Smooth muscle cell (in vitro differentiated cells): Measurements from ENCODE around the gene CRACDL. TPM values are rescaled to one million over a fixed set of nuclear protein-coding genes. Genes with fewer than 3 reads are reported as not detected.

Experiments
- DNase-seq: peaks from one replicate; lab custom pipeline; 2025; ENCODE audit not compliant: unreplicated experiment; lab: John Stamatoyannopoulos, UW
- H2AFZ ChIP-seq: fragments of 200-600 bp; sonication (generic); 2 replicates; pipeline ENCODE4 v1.6.0; 2016; ENCODE audit warnings: antibody characterized with exemption, low read depth, mild to moderate bottlenecking
- H3F3A ChIP-seq: fragments of 200-600 bp; sonication (generic); 2 replicates; pipeline ENCODE4 v1.6.0; 2017; ENCODE audit warnings: antibody characterized with exemption, low read depth
- H3K27ac ChIP-seq: fragments of 200-600 bp; sonication (generic); 2 replicates; pipeline ENCODE4 v1.5.1; 2016; ENCODE audit warnings: low read depth, mild to moderate bottlenecking
- H3K27me3 ChIP-seq: fragments of 200-600 bp; sonication (generic); 2 replicates; pipeline ENCODE4 v1.6.1; 2016; ENCODE audit warnings: low read depth, mild to moderate bottlenecking
- H3K36me3 ChIP-seq: fragments of 200-600 bp; sonication (generic); 2 replicates; pipeline ENCODE4 v1.5.1; 2016; ENCODE audit warnings: low read depth
- H3K4me1 ChIP-seq: fragments of 200-600 bp; sonication (generic); 2 replicates; pipeline ENCODE4 v1.5.1; 2016; ENCODE audit warnings: low read depth
- H3K4me2 ChIP-seq: fragments of 200-600 bp; sonication (generic); 2 replicates; pipeline ENCODE4 v1.6.0; 2016; ENCODE audit warnings: mild to moderate bottlenecking
- H3K4me3 ChIP-seq: fragments of 200-600 bp; sonication (generic); 2 replicates; pipeline ENCODE4 v1.5.1; 2016; ENCODE audit warnings: mild to moderate bottlenecking
- H3K79me2 ChIP-seq: fragments of 200-600 bp; sonication (generic); 2 replicates; pipeline ENCODE4 v1.6.0; 2016; ENCODE audit warnings: low read depth, mild to moderate bottlenecking
- H3K9ac ChIP-seq: fragments of 200-600 bp; sonication (generic); 2 replicates; pipeline ENCODE4 v1.6.0; 2016; ENCODE audit warnings: low read depth
- H3K9me3 ChIP-seq: fragments of 200-600 bp; sonication (generic); replicated peaks from 2 replicates; pipeline ENCODE4 v1.5.1; 2016; ENCODE audit warnings: low read depth
- H4K20me1 ChIP-seq: fragments of 200-600 bp; sonication (generic); 2 replicates; pipeline ENCODE4 v1.6.0; 2016; ENCODE audit warnings: low read depth
- CTCF ChIP-seq: fragments of 200-600 bp; sonication (generic); IDR thresholded peaks from 2 replicates; pipeline ENCODE4 v1.5.1; 2017; ENCODE audit warnings: borderline replicate concordance, mild to moderate bottlenecking, antibody characterized with exemption; ENCODE audit not compliant: insufficient read depth, poor library complexity, severe bottlenecking
- WGBS: methylation state at CpG from one replicate; pipeline ENCODE4 v1.1.7; 2016; ENCODE audit warnings: low lambda C conversion rate; 5-methylcytosine and 5-hydroxymethylcytosine counted together
- polyA plus RNA-seq: library from polyadenylated mRNA; unstranded; fragments of >200 nt; fragmentation: Nextera tagmentation; extraction: Ambion mirVana; gene quantifications from 2 replicates; pipeline ENCODE4 v1.2.1, GENCODE V29; 2016
- total RNA-seq: library from RNA; depleted of rRNA; stranded (reverse); fragments of >200 nt; gene quantifications from 2 replicates; pipeline ENCODE4 v1.2.3, GENCODE V29; 2014

The CRACDL gene
- total and polyA plus RNA-seq, 2 experiments from 2014 or later, result 0.72 to 2.2 TPM

GRCh38 chr2:98793275-98793674 is 142.8 kb downstream of the CRACDL start:
- Histone ChIP-seq H2AFZ (no peak overlapping the region), H3K4me2 (no peak overlapping the region), H3K4me3 (no peak overlapping the region), H3K27ac (no peak overlapping the region), H3K79me2 (no peaks in the 10 kb centered on the region), H3K36me3 (no peaks in the 10 kb centered on the region), H4K20me1 (no peaks in the 10 kb centered on the region), H3K9me3 (no peaks in the 10 kb centered on the region), H3K4me1 (no peaks in the 10 kb centered on the region), H3K9ac (no peak overlapping the region), H3K27me3 (no peaks in the 10 kb centered on the region), H3F3A (no peaks in the 10 kb centered on the region)
- DNase-seq, result no peak
- 66% methylated on average over 5 of the region's 5 CpGs for WGBS
- TF ChIP-seq CTCF, result no peak

GRCh38 chr2:98790221-98790620 is 145.8 kb downstream of the CRACDL start:
- DNase-seq, result no peak
- Histone ChIP-seq H3K27me3 (no peaks in the 10 kb centered on the region), H3K79me2 (no peaks in the 10 kb centered on the region), H3K27ac (no peak overlapping the region), H3K4me3 (no peak overlapping the region), H3K36me3 (no peaks in the 10 kb centered on the region), H3K9ac (no peak overlapping the region), H3K4me2 (no peak overlapping the region), H4K20me1 (no peaks in the 10 kb centered on the region), H3F3A (no peaks in the 10 kb centered on the region), H2AFZ (no peak overlapping the region), H3K4me1 (no peaks in the 10 kb centered on the region), H3K9me3 (no peaks in the 10 kb centered on the region)
- 96% methylated on average over 6 of the region's 6 CpGs for WGBS
- no peak for TF ChIP-seq CTCF

GRCh38 chr2:98787700-98788099 is 148.3 kb downstream of the CRACDL start:
- Histone ChIP-seq H3K4me1 (no peaks in the 10 kb centered on the region), H3K27ac (no peak overlapping the region), H3K36me3 (no peaks in the 10 kb centered on the region), H3F3A (no peaks in the 10 kb centered on the region), H3K9me3 (no peaks in the 10 kb centered on the region), H3K4me2 (no peak overlapping the region), H3K4me3 (no peak overlapping the region), H2AFZ (no peak overlapping the region), H4K20me1 (no peaks in the 10 kb centered on the region), H3K27me3 (no peaks in the 10 kb centered on the region), H3K9ac (no peak overlapping the region), H3K79me2 (no peaks in the 10 kb centered on the region)
- 89% methylated on average over 8 of the region's 8 CpGs for WGBS
- no peak for DNase-seq
- no peak for TF ChIP-seq CTCF

GRCh38 chr2:98786179-98786578 is 149.8 kb downstream of the CRACDL start:
- no peaks in the 10 kb centered on the region for H4K20me1 ChIP-seq
- TF ChIP-seq CTCF, result no peak

More at GRCh38 chr2:98786179-98786578, 149.8 kb downstream of the CRACDL start:
- Histone ChIP-seq H2AFZ (no peak overlapping the region), H3K4me2 (no peak overlapping the region), H3K4me3 (no peak overlapping the region), H3K9me3 (peaks cover 4% of the 10 kb centered on the region), H3K9ac (no peak overlapping the region), H3K27me3 (no peaks in the 10 kb centered on the region), H3K27ac (no peak overlapping the region), H3K4me1 (no peaks in the 10 kb centered on the region), H3F3A (no peaks in the 10 kb centered on the region), H3K36me3 (no peaks in the 10 kb centered on the region), H3K79me2 (no peaks in the 10 kb centered on the region)
- no peak for DNase-seq
- 93% methylated on average over 6 of the region's 6 CpGs for WGBS
